ENCODE results near the gene TNFAIP8L3.
"Not testable (repeated sequence)": the region's sequence is repeated elsewhere in the genome, so short reads cannot be mapped to it uniquely, and the experiment has no call there.

The TNFAIP8L3 gene

DNA sequence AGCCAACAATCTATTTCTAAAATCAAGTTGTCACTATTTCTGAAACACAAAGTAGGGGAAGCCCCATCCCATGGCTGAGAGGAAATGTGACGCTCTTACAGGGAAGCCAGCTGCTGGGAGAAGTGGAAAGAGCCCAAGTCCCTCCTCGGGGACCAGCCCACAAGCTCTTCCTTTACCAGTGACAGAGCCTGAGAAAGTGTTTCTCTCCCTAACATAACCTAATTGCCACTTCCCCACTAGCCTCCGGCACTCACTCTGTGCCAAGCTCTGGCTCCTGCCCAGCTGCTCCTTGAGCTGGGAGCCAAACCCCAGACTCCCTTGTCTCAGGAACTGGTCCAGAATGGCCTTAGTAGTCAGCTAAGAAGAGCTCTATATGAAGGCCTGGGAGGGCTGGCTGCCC lies 42.9 kb downstream of the TNFAIP8L3 start:
- no peak for ATAC-seq

DNA sequence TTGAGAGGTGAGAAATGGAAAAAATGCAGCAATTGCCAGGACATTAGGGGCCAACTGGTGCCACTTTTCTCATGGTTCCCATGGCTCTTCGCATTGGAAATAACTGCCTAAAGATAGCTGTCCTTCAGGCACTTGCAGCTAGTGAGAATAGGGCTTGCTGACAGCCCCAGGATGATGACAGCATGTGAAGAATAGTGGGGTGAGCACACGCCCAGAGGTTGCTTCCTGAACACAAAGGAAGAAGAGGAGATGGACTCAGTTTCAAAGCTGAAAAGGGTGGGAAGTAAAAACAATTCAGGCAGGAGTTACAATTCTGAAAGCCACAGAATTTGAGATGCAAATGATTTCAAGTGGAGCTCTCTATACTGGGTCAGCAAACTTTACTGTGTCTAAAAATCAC lies 45.6 kb downstream of the TNFAIP8L3 start:
- no peak for ATAC-seq

DNA sequence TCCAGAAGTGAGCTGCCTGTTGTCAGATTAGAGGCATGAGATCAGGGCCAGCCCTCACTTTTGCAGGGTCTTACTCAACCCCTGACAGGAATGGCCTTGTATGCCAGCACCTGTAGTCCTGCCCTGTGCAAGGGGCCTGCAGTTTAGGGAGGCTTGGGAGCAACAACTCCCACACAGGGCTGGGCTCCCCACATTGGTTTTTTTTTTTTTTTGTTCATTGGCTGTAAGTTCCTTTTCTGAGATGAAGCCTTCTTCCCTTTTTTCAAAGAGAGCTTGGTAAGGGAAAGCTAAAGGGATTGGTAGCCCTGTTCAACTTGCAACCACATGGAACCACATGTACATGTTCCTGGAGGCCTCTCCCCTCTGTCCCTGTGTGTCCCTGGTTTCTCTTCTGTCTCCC lies 46.4 kb downstream of the TNFAIP8L3 start:
- ATAC-seq, result no peak

DNA sequence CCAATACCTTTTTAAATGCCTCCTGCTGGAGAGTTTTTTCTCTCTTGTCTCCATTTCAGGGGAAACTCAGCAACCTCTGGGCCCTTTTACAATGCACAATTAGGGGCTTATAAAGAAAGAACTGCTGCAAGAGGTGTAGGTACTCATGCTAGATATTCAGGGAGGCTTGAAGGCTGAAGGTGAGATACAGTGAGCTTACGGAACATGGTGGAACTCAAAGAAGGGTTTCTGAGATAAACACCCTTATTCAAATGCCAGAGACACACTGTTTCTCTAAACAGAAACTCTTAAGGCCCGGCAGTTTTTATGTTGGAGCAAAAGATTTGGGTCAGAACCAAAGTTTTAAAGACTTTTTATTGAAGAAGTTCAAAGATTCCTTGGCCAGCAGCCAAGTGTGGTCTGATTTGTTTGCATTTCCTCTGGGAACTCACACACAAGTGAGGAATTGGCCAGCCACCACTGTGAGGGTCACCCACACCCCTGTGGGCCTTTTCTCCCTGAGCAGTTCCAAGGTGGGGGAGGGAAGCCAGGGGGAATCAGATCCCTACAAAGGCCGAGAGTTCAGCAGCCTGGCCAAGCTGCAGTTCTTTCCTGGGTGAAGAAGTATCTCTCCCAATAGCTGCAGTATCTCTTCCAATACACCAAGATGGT lies 47.8 kb downstream of the TNFAIP8L3 start:
- ATAC-seq, result no peak

DNA sequence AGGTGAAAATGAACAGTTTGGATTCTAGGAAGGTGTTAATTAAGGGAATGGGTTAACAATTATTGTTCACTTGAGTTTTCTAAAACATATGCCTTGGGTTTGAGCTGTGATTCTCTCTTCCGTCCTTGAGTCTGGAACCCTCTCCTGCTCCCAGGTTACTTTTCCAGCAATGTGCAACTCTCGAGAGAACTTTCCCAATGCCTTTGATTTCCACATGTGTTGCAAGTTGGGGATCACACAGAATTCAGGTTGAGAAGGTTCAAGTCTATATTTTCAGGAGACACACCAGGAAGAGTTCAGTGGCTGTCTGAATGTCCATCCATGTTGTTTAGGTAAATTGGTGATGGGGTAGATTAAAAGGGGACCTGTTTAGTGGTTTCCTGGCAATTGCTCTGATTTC lies 48.7 kb downstream of the TNFAIP8L3 start:
- ATAC-seq, result no peak

DNA sequence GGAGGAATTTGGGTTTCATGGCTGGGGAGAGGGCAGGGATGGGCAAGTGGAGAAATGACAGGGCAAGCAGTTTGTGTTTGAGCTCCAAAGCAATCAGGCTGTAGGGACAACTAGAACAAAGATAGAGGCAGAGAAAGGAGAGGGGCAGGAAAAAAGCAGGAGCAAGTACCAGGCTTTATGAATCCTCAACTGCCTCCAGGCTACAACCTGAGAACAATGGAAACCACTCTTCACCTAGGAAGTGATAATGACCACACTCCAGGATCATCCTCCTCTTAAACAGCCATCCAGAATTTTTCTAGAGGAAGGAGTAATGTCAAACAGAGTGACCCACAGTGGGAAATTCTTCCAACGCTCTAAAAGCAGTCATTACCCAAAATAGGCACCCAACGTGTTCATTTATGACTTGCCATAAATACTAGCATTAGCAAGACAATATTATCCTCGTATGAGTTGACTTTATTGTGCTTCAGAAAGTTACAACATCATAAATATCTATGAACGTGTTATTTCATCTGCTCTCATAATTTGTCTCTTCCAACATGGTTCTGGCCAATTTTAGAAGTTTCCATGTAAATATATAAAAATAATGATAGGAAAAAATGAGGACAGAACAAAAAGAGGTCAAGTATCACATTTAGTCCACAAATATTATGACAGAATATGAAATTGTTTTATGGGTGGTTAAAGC lies 50.5 kb downstream of the TNFAIP8L3 start:
- no peak for ATAC-seq

DNA sequence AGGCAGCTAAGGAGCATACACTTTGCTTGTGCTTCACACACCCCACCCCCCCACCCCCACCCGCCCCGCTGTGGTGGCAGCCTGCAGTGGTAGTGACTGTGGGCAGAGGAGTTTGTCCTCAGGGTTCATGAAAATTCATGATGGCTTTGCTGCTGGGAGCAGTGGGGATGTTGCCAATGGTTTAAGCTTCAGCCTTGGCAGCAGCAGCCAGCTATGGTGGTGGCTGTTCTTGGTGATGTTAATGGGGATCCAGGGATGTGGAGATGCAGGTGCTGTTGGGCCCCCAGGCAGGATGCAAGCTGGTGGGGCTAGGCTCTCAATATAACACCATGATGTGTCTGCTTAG lies 55.8 kb downstream of the TNFAIP8L3 start:
- no peak for ATAC-seq

DNA sequence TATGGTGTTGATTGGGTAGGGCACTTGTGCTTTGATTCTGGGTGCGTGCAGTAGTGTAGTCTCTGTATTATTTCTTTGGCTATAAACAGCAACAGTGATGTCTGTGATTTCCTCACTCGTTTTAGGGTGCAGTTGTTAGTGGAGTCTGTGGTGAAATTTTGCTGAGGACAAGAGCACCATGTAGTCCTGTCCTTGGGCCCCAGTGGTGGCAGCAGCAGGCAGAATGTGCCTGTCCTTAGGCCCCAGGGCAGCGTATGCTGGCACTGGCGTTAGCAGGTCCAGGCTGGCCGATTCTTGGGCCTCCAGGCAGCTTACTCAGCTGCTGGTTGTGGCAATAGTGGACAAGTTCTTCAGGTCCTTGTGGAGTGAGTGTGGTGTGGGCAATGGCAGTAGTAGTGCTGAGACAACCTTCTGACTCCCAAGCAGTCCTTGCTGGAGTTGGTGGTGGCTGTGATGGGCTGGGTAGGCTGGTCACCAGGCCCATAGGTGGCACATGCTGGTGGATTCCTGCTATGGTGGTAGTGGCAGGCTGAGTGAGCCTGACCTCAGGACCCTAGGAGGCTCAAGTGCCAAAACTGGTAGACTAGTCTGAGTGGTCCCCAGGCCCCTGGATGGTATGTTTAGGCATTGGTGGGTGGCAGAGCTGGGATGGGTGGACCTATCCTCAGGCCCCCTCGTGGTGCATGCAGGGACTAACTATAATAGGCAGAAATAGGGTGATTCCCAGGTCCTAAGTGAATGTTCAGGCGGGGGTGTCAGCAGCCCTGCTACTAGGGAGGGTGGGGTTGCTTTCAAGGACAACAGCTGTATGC lies 56.3 kb downstream of the TNFAIP8L3 start:
- ATAC-seq, result no peak

DNA sequence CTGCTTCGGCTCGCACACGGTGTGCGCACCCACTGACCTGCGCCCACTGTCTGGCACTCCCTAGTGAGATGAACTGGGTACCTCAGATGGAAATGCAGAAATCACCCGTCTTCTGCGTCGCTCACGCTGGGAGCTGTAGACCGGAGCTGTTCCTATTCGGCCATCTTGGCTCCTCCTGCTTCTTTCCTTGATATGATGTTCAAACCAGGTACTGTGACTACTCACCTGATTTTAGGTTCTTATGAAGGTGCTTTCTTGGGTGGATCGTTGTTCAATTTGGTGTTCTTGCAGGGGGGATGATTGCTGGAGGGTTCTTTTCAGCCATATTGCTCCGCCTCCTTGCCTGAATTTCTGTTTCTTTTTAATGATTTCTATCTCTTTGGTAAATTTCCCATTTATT lies 57.2 kb downstream of the TNFAIP8L3 start:
- not testable (repeated sequence) for ATAC-seq

DNA sequence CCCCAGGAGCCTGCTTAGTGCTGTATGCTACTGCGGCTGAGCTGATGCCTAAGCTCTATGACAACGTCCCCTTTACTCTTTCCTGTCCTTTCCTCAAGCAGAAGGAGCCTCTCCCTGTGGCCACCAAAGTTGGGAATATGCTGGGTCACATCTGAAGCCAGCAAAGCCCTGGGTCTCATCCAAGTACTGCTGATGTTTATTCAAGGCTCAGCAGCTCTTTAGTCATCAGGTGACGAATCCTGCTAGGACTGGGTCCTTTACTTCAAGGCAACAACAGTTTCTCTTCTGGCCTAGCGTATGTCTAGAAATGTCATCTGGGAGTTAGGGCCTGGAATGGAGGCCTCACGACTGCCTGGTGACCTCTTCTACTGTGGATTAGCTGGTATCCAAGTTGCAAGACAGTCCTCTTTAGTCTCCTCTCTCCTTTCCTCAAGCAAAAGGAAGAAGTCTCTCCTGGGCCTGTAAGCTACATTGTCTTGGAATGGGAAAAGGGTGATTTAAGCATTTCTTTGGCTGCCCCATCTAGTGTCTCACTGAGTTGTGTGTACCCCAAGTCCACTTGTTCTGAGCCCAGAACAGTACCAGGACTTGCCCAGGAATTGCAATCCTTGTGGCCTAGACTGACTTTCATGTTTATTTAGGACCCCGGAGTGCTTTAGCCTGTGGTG lies 63.9 kb downstream of the TNFAIP8L3 start:
- no peak for ATAC-seq

DNA sequence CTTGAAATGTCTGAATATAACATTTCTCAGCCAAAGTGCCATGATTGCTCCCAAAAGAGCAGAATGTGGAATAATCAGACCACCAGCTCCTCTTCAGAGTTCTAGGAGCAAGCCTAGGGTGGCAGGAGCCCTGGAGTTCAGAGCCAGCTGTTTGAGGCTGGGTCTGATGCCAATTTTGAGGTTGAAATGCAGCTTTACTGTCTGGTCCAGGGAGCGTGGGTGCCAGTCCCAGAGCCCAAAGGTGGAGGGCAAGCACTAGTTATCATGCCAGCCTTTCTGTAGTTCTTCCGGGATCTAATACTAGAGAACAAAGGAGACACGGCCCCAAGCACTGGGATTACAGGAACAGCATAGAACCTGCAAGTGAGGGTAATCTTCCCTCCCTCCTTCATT lies 69.3 kb downstream of the TNFAIP8L3 start:
- no peak for ATAC-seq

DNA sequence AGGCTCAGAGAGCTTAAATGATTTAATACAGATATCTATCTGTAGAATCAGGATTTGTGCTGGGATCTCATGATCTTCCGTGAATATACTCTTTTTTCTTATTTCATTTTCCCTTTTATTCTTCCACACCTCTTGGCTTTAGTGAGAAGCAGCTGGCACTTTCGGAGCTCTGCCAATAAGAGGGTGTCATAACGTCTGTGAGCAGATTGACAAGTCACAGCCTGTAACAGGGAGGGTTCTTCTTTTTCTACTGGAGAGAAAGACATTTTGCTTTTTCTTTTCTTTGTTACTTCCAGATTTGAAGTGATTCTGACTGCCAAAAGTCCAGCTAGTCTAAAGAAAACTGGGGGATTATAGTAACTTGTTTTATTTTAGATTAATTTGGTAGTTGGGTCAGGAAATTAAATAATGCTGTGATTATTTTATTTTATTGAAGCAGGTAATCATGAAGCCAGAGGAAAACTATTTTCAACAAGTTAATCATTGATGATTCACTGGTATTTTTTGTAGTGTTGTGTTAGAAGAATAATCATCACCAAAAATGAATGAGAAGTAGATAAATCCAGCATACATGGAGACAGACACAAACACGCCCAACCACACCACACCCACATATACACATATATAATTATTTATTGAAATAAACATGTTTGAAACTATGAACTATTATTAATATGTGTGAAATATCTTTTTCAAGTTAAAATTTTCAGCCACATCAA lies 69.8 kb downstream of the TNFAIP8L3 start:
- ATAC-seq, result no peak

DNA sequence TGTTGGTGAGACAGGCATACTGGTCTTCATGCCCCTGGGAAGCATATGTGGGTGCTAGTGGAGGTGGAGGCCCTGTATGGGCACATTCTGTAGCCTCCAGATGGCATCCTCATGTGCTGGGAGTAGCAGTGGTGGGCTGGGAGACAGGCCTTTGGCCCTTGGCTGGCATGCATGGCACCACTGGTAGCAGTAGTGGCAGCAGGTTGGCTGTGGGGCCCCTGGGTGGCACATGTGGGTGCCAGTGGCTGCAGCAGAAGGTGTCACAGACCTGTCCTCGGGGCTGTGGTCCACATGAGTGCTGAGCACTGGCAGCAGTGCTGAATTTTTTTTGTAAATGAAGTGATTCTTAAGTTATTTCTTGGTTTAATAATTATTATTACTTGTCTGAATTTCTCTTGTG lies 71.2 kb downstream of the TNFAIP8L3 start:
- no peak for ATAC-seq

DNA sequence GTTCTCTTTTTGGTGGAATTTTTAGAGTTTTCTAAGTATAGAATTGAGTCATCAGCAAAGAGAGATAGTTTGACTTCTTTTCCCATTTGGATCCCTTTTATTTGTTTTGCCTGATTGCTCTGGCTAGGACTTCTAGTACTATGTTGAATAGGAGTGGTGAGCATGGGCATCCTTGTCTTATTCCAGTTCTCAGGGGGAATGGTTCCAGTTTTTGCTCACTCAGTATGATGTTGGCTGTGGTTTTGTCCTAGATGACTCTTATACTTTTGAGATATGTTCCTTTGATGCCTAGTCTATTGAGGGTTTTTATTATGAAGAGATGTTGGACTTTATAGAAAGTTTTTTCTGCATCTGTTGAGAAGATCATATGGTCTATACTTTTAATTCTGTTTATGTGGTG lies 72.5 kb downstream of the TNFAIP8L3 start:
- ATAC-seq, result no peak

DNA sequence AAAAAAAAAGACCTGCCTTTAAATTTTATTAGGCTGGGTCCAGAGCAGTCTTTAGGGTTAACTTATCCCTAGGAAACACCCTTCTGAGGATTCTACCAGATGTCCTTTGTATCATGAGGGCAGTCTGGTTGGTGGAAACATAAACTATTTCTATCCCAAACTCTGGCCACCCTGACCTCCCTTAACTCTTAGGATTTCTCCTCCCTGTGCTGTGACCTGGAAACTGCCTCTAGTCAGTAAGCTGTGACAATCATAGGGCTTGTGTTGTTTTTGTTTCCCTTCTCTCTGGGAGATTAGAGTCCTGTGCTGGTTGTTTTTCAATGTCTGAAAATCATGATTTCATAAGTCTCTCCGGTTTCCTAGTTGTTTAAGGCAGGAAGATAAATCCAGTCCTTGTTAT lies 78.1 kb downstream of the TNFAIP8L3 start:
- ATAC-seq, result no peak

DNA sequence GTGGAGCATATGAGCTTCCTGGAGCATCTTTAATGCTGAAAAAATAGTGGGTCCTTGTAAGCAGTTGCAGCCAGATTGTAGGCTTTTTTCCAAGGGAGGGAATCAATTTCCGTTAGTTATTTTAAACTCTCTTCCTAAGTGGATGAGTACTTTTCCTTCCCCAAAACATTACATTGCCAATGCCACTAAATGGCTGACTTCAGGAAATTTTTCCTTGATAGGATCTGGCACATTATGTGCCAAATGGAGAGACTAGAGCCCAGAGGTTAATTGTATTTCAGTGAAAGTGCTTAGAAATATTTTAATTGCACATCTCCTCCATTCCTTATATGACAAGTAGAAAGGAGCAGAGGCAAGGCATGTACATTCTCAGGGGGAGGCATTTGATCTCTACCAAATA lies 83.5 kb downstream of the TNFAIP8L3 start:
- no peak for ATAC-seq

DNA sequence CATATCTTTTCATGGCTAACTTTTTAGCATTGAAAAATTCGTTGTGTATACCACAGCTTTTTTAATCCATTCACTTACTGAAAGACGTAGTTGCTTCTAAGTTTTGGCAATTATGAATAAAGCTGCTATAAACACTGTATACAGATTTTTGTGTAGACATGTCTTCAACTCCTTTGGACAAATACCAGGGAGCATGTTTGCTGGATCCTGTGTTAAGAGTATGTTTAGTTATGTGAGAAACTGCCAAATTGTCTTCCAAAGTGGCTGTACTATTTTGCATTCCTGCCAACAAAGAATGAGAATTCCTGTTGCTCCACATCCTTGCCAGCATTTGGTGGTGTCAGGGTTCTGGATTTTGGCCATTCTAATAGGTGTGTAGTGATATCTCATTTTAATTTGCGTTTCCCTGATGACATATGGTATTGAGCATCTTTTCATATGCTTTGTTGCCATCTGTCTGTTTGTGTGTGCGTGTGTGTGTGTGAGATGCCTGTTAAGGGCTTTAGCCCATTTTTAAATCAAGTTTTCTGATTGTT lies 87.5 kb downstream of the TNFAIP8L3 start:
- no peak for ATAC-seq
